A549 (cell line): Measurements from ENCODE around the gene TSTD2. TPM values are rescaled to one million over a fixed set of nuclear protein-coding genes. Genes with fewer than 3 reads are reported as not detected.

ENCODE experiments used
- ATAC-seq, 2 experiments: fragments of 200-7000 bp in 1 of 2; fragments of >200 bp in 1 of 2; cut with Nextera tagmentation in 1 of 2; cut with Tn5 transposase in 1 of 2; 3 replicates each; pipeline versions ENCODE4 v1.8.0 to v1.9.1; 2018 to 2020; ENCODE audit warnings: mild to moderate bottlenecking in 1 of 2, moderate library complexity in 1 of 2
- CTCF ChIA-PET: fragments of 300-600 bp; sonication (Branson Sonifier 250); formaldehyde crosslinking; extraction: SDS; loops from one replicate; lab custom pipeline; 2021; ENCODE audit warnings: antibody characterized with exemption, inconsistent platforms; lab: Yijun Ruan, JAX
- POLR2A ChIA-PET: fragments of 350-600 bp; formaldehyde crosslinking; extraction: SDS; loops from one replicate; lab custom pipeline; 2021; ENCODE audit warnings: antibody characterized with exemption, inconsistent platforms; lab: Yijun Ruan, JAX
- DNase-seq, 2 experiments: peaks; one replicate each; pipeline versions ENCODE4 v3.0.0 to v3.0.0-alpha.2; 2011 to 2016; ENCODE audit warnings: low read depth in 1 of 2, low spot score in 1 of 2
- FAIRE-seq: peaks from 2 replicates; lab custom pipeline; 2011; peaks lifted over from hg19 to GRCh38; lab: Jason Lieb, UNC
- H3K27ac ChIP-seq, 2 experiments: fragments of >200 bp; sonication (Bioruptor Twin); formaldehyde crosslinking; 3 replicates each; pipeline ENCODE4 v1.5.1; 2016 to 2017
- H3K4me1 ChIP-seq: fragments of >200 bp; sonication (Bioruptor Twin); formaldehyde crosslinking; 3 replicates; pipeline ENCODE4 v1.6.1; 2016
- H3K4me2 ChIP-seq: fragments of >200 bp; sonication (Bioruptor Twin); formaldehyde crosslinking; 3 replicates; pipeline ENCODE4 v1.6.1; 2016
- H3K4me3 ChIP-seq: fragments of >200 bp; sonication (Bioruptor Twin); formaldehyde crosslinking; 3 replicates; pipeline ENCODE4 v1.5.1; 2016
- H3K9me3 ChIP-seq: fragments of >200 bp; sonication (Bioruptor Twin); formaldehyde crosslinking; 3 replicates; pipeline ENCODE4 v1.6.1; 2016
- ATOH8 ChIP-seq: fragments of 250-450 bp; sonication (Bioruptor Pico); IDR thresholded peaks from 2 replicates; pipeline ENCODE4 v1.5.0; 2020; ENCODE audit warnings: low read depth, mild to moderate bottlenecking, moderate library complexity
- BCL3 ChIP-seq: fragments of >200 bp; sonication (Bioruptor Twin); formaldehyde crosslinking; IDR thresholded peaks from 3 replicates; pipeline ENCODE4 v1.6.1; 2016
- BHLHE40 ChIP-seq: IDR thresholded peaks from 2 replicates; pipeline ENCODE4 v1.6.1; 2012; ENCODE audit warnings: low read depth, low read length, inconsistent platforms
- CHD4 ChIP-seq: fragments of 200-600 bp; sonication (generic); IDR thresholded peaks from 2 replicates; pipeline ENCODE4 v1.6.1; 2016; ENCODE audit warnings: antibody characterized with exemption, mild to moderate bottlenecking, borderline replicate concordance
- CTCF ChIP-seq: fragments of >200 bp; sonication (Bioruptor Twin); formaldehyde crosslinking; IDR thresholded peaks from 3 replicates; pipeline ENCODE4 v1.5.1; 2016
- EHMT2 ChIP-seq: fragments of 200-600 bp; sonication (generic); IDR thresholded peaks from 2 replicates; pipeline ENCODE4 v1.6.1; 2016; ENCODE audit warnings: antibody characterized with exemption, low read depth, mild to moderate bottlenecking, moderate library complexity
- ESRRA ChIP-seq: fragments of 150-350 bp; IDR thresholded peaks from 2 replicates; pipeline ENCODE4 v1.6.1; 2014; ENCODE audit warnings: mild to moderate bottlenecking, low read length, borderline replicate concordance
- HOXA7 ChIP-seq: fragments of 250-450 bp; sonication (Bioruptor Pico); IDR thresholded peaks from 2 replicates; pipeline ENCODE4 v1.5.0; 2020; ENCODE audit warnings: mild to moderate bottlenecking, moderate library complexity
- HOXB5 ChIP-seq: fragments of 250-450 bp; sonication (Bioruptor Pico); IDR thresholded peaks from 2 replicates; pipeline ENCODE4 v1.5.0; 2020; ENCODE audit warnings: mild to moderate bottlenecking, moderate library complexity
- JUN ChIP-seq, 2 experiments: fragments of >200 bp; sonication (Bioruptor Twin); formaldehyde crosslinking; IDR thresholded peaks; 2 replicates in 1 of 2; 3 replicates in 1 of 2; pipeline ENCODE4 v1.6.1; 2016 to 2017
- KDM1A ChIP-seq: fragments of 200-600 bp; sonication (generic); IDR thresholded peaks from 2 replicates; pipeline ENCODE4 v1.6.1; 2016; ENCODE audit warnings: low read depth, mild to moderate bottlenecking
- MAZ ChIP-seq: fragments of 150-350 bp; IDR thresholded peaks from 2 replicates; pipeline ENCODE4 v1.6.1; 2014; ENCODE audit warnings: antibody characterized with exemption, low read depth, low read length, borderline replicate concordance
- MYC ChIP-seq: IDR thresholded peaks from 2 replicates; pipeline ENCODE4 v1.6.1; 2012; ENCODE audit warnings: mild to moderate bottlenecking, inconsistent platforms, low read length, improper control_type of control experiment, borderline replicate concordance
- POLR2AphosphoS2 ChIP-seq: conservative IDR thresholded peaks from 2 replicates; pipeline ENCODE4 v1.6.1; 2012; ENCODE audit warnings: low read length, improper control_type of control experiment, inconsistent platforms
- RAD21 ChIP-seq, 2 experiments: fragments of >200 bp in 1 of 2; sonication (Bioruptor Twin) in 1 of 2; formaldehyde crosslinking in 1 of 2; IDR thresholded peaks in 1 of 2; conservative IDR thresholded peaks in 1 of 2; 2 replicates in 1 of 2; 3 replicates in 1 of 2; pipeline ENCODE4 v1.6.1; 2012 to 2018; ENCODE audit warnings: inconsistent platforms in 1 of 2
- RCOR1 ChIP-seq: fragments of 150-350 bp; IDR thresholded peaks from 2 replicates; pipeline ENCODE4 v1.6.1; 2014; ENCODE audit warnings: antibody characterized with exemption, low read length, low read depth
- RFX5 ChIP-seq: fragments of 450-650 bp; IDR thresholded peaks from 2 replicates; pipeline ENCODE4 v1.7.1; 2014; ENCODE audit warnings: antibody characterized with exemption, mild to moderate bottlenecking, moderate library complexity
- TFCP2L1 ChIP-seq: fragments of 250-450 bp; sonication (Bioruptor Pico); IDR thresholded peaks from 2 replicates; pipeline ENCODE4 v1.5.0; 2021; ENCODE audit warnings: mild to moderate bottlenecking
- TP53 ChIP-seq: fragments of 250-450 bp; sonication (Bioruptor Pico); IDR thresholded peaks from 2 replicates; pipeline ENCODE4 v1.5.0; 2021; ENCODE audit warnings: mild to moderate bottlenecking, moderate library complexity
- ZC3H11A ChIP-seq: fragments of 450-650 bp; IDR thresholded peaks from 2 replicates; pipeline ENCODE4 v1.6.1; 2014; ENCODE audit warnings: antibody characterized with exemption, mild to moderate bottlenecking
- ZSCAN20 ChIP-seq: fragments of 250-450 bp; sonication (Bioruptor Pico); IDR thresholded peaks from 2 replicates; pipeline ENCODE4 v1.8.0; 2022; ENCODE audit warnings: mild to moderate bottlenecking, moderate library complexity
- WGBS: methylation state at CpG from one replicate; pipeline ENCODE4 v1.1.6; 2017; ENCODE audit errors: missing lambda C conversion rate; 5-methylcytosine and 5-hydroxymethylcytosine counted together
- polyA plus RNA-seq, 4 experiments: library from polyadenylated mRNA; depleted of rRNA in 3 of 4; stranded (reverse); fragments of >200 nt; fragmentation: RNase III in 1 of 4; extraction: RNeasy Plus Mini Kit Qiagen cat#74134 plus additional on column Dnase treatment in 1 of 4; gene quantifications; 2 replicates in 3 of 4; 3 replicates in 1 of 4; pipeline ENCODE4 v1.2.3, GENCODE V29; 2011 to 2017

Gene TSTD2
- polyA plus RNA-seq, 2 of the 4 experiments (the other 2 are of a cell fraction), result 11.4 to 37.4 TPM

- Histone ChIP-seq H3K4me2 (no peak overlapping the region), H3K9me3 (no peaks in the 10 kb centered on the region), H3K27ac (no peak overlapping the region), H3K4me1 (no peaks in the 10 kb centered on the region)
- ATAC-seq, result no peak
- 75% methylated on average over 3 of the region's 3 CpGs for WGBS
- CTCF ChIA-PET, result interaction anchor here (1.5 to 1.8 kb wide), 3 partner anchors 37 to 231 kb away, joined by 3 to 10 read pairs (median 4); partner anchors contain the start of genes NCBP1 and TSTD2
- POLR2A ChIA-PET, result interaction anchor here (1.0 to 1.5 kb wide), 2 partner anchors 9 to 37 kb away, joined by 3 read pairs; partner anchors contain the start of genes NCBP1 and TSTD2
- TF ChIP-seq KDM1A (no peak), RFX5 (no peak), MYC (no peak), EHMT2 (no peak), ZSCAN20 (CRISPR knock-in tag) (no peak), ATOH8 (CRISPR knock-in tag) (no peak), JUN (IDR thresholded peaks at IDR 0.05) (no peak), ESRRA (no peak), TP53 (no peak), ZC3H11A (no peak), MAZ (no peak), BCL3 (no peak), CHD4 (no peak), RAD21 (conservative IDR thresholded peaks at IDR 0.05 in 1 of 2, IDR thresholded peaks at IDR 0.05 in 1 of 2) (no peak), BHLHE40 (no peak), CTCF (no peak), TFCP2L1 (CRISPR knock-in tag) (no peak), RCOR1 (no peak)
- TF ChIP-seq, all 56 proteins: peak for 0
- DNase-seq (no peak), FAIRE-seq (no peak)
- H3K4me3 ChIP-seq, result no peak overlapping the region
Measured at GRCh38 chr9:97670586-97670985, 37.4 kb upstream of the TSTD2 start.

- no peak for DNase-seq
- FAIRE-seq, result no peak
- Histone ChIP-seq H3K4me2 (no peak overlapping the region), H3K27ac (no peak overlapping the region), H3K4me3 (no peak overlapping the region), H3K4me1 (no peaks in the 10 kb centered on the region), H3K9me3 (no peaks in the 10 kb centered on the region)
- TF ChIP-seq HOXA7 (CRISPR knock-in tag) (no peak), HOXB5 (CRISPR knock-in tag) (no peak), POLR2AphosphoS2 (no peak), CTCF (no peak)
- ATAC-seq, result no peak
- POLR2A ChIA-PET, result no interaction called here
- WGBS, result over 99% methylated on average over 3 of the region's 3 CpGs
- CTCF ChIA-PET, result no interaction called here
Measured at GRCh38 chr9:97668485-97668884, 35.3 kb upstream of the TSTD2 start.
